Choroid plexus epithelial cell (primary cell): ENCODE results near the gene KLHDC8A.
"Not testable (repeated sequence)": the region's sequence is repeated elsewhere in the genome, so short reads cannot be mapped to it uniquely, and the experiment has no call there.

ENCODE experiments used
- DNase-seq: peaks from one replicate; pipeline ENCODE4 v3.0.0-alpha.2; 2010; ENCODE audit warnings: low read depth
- H3K4me3 ChIP-seq: 2 replicates; pipeline ENCODE4 v1.5.1; 2011; ENCODE audit warnings: low read depth, mild to moderate bottlenecking, control low read depth, low read length, moderate library complexity
- CTCF ChIP-seq: conservative IDR thresholded peaks from 2 replicates; pipeline ENCODE4 v1.5.1; 2011; ENCODE audit warnings: low read depth, mild to moderate bottlenecking, control low read depth, inconsistent platforms, low read length, moderate library complexity

Gene KLHDC8A, protein sequence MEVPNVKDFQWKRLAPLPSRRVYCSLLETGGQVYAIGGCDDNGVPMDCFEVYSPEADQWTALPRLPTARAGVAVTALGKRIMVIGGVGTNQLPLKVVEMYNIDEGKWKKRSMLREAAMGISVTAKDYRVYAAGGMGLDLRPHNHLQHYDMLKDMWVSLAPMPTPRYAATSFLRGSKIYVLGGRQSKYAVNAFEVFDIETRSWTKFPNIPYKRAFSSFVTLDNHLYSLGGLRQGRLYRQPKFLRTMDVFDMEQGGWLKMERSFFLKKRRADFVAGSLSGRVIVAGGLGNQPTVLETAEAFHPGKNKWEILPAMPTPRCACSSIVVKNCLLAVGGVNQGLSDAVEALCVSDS

GRCh38 chr1:205356440-205357139, at the start of gene KLHDC8A:
Gene KLHDC8A (minus strand): TSS chr1:205356922. CDS start chr1:205343604, 13,318 bp downstream.
- no peak within 1 kb of the TSS for H3K4me3 ChIP-seq
- no peak for DNase-seq
- TF ChIP-seq CTCF, result no peak

DNA sequence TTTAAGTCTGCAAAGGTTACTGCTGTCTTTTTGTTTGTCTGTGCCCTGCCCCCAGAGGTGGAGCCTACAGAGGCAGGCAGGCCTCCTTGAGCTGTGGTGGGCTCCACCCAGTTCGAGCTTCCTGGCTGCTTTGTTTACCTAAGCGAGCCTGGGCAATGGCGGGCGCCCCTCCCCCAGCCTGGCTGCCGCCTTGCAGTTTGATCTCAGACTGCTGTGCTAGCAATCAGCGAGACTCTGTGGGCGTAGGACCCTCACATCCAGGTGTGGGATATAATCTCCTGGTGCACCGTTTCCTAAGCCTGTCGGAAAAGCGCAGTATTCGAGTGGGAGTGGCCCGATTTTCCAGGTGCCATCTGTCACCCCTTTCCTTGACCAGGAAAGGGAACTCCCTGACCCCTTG, 49.5 kb upstream of the KLHDC8A start:
- DNase-seq, H3K4me3 ChIP-seq: not testable (repeated sequence)

DNA sequence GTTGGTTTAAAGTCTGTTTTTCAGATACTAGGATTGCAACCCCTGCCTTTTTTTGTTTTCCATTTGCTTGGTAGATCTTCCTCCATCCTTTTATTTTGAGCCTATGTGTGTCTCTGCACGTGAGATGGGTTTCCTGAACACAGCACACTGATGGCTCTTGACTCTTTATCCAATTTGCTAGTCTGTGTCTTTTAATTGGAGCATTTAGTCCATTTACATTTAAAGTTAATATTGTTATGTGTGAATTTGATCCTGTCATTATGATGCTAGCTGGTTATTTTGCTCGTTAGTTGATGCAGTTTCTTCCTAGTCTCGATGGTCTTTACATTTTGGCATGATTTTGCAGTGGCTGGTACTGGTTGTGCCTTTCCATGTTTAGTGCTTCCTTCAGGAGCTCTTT, 47.8 kb upstream of the KLHDC8A start:
- H3K4me3 ChIP-seq, DNase-seq: not testable (repeated sequence)

DNA sequence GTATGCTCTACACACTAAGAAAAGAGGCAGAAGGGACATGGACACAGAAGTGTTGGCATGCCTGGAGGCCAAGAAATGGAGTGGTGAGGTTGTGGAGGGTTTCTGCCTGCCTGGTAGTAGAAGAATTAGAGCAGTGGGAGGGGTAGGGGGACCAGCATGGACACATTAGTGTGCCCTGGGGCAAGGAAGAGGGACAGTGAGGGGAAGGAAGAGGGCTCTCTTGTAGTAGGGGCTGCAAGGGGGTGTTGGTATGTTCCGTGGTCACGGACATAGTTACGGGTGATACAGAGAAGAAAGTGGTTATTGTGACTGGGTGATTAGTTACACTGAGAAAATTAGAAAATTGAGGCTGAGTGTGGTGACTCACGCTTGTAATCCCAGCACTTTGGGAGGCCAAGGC, 41.9 kb upstream of the KLHDC8A start:
- no peak for TF ChIP-seq CTCF
- H3K4me3 ChIP-seq, result no peak overlapping the region
- no peak for DNase-seq

- peak; percentile 73 for DNase-seq
- peak; percentile 81 for TF ChIP-seq CTCF
- no peak overlapping the region for H3K4me3 ChIP-seq
Observed at GRCh38 chr1:205396967-205397616, 40.4 kb upstream of the KLHDC8A start.

DNA sequence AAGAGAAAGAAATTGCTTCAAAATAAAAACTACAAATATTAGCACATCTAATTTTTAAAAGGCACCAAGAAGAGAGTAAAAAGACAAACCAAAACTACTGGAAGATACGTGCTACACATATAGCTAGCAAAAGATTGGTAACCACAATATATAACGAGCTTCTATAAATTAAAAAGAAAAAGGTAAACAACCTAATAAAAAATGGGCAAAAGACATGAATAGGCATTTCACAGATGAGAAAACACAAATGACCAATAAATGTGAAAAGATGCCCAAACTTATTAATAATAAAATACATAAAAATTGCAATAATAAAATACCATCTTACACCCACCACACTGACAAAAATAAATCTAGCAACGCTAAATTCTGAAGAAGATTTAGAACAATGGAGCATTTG, 38.9 kb upstream of the KLHDC8A start:
- no peak for DNase-seq
- no peak overlapping the region for H3K4me3 ChIP-seq
- TF ChIP-seq CTCF, result no peak

DNA sequence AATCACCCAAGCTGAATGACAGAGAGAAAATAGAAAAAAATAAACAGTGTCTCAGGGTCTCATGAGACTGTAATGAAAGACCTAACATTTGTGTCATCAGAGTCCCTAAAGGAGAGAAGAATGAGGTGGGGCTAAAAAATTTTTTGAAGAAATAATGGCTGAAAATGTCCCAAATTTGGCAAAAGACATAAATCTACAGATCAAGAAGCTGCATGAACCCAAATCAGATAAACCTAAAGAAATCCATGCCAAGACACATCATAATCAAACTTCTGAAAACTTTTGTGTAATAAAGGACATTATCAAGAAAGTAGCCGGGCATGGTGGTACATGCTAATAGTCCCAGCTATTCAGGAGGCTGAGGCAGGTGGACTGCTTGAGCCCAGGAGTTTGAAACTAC, 35.9 kb upstream of the KLHDC8A start:
- DNase-seq, result no peak
- H3K4me3 ChIP-seq, result no peak overlapping the region
- no peak for TF ChIP-seq CTCF
